Thyroid gland (tissue), 4 donors: ENCODE results near the gene ZNF423. TPM values are rescaled to one million over a fixed set of nuclear protein-coding genes. Genes with fewer than 3 reads are reported as not detected.

Source experiments
- DNase-seq, 2 donors: peaks; one replicate each; pipeline ENCODE4 v3.0.0-alpha.2; 2019
- H3K27ac ChIP-seq, 3 donors: fragments of 200-600 bp; sonication (generic); 1 replicate in 2 of 3; 2 replicates in 1 of 3; pipeline ENCODE4 v1.5.1; 2016 to 2019; ENCODE audit warnings: mild to moderate bottlenecking in 1 of 3, moderate library complexity in 1 of 3
- H3K27me3 ChIP-seq: fragments of 200-600 bp; sonication (generic); one replicate; pipeline ENCODE4 v1.5.1; 2019
- H3K36me3 ChIP-seq, 2 donors: fragments of 200-600 bp; sonication (generic); one replicate each; pipeline ENCODE4 v1.5.1; 2016 to 2019
- H3K4me1 ChIP-seq, 2 donors: fragments of 200-600 bp; sonication (generic); one replicate each; pipeline ENCODE4 v1.5.1; 2017 to 2019
- H3K4me3 ChIP-seq, 3 donors: fragments of 200-600 bp; sonication (generic); replicated peaks in 1 of 3; 1 replicate in 2 of 3; 2 replicates in 1 of 3; pipeline ENCODE4 v1.5.1; 2016; ENCODE audit warnings: mild to moderate bottlenecking in 1 of 3
- H3K9me3 ChIP-seq: fragments of 200-600 bp; sonication (generic); one replicate; pipeline ENCODE4 v1.5.1; 2017
- POLR2A ChIP-seq, 2 donors: fragments of 450-650 bp; IDR thresholded peaks; one replicate each; pipeline ENCODE4 v1.6.1; 2017; ENCODE audit warnings: antibody characterized with exemption in 2 of 2, mild to moderate bottlenecking in 2 of 2, moderate library complexity in 1 of 2
- WGBS, 2 donors: methylation state at CpG; one replicate each; pipeline ENCODE4 v1.1.5; 2017; 5-methylcytosine and 5-hydroxymethylcytosine counted together
- intact Hi-C: fragments of 100-400 bp; cut with DNase I; formaldehyde crosslinking; loops from one replicate; pipeline ENCODE4 v1.15.1; 2023
- total RNA-seq, 4 donors: library from RNA; depleted of rRNA; stranded (reverse); fragments of >200 nt; gene quantifications; one replicate each; pipeline ENCODE4 v1.2.3, GENCODE V29; 2016
- TF ChIP-seq, protein P1 (sequence below), 6 experiments: fragments of 200-600 bp in 3 of 6; fragments of 450-650 bp in 3 of 6; sonication (generic) in 3 of 6; IDR thresholded peaks; one replicate each; pipeline ENCODE4 v1.5.1; 2016 to 2019; ENCODE audit warnings: antibody characterized with exemption in 6 of 6, mild to moderate bottlenecking in 2 of 6, inconsistent platforms in 1 of 6, moderate library complexity in 1 of 6

ZNF423 gene
- total RNA-seq, 4 donors from 2014 or later, result 7.4 to 10.0 (median 8.5) TPM

DNA sequence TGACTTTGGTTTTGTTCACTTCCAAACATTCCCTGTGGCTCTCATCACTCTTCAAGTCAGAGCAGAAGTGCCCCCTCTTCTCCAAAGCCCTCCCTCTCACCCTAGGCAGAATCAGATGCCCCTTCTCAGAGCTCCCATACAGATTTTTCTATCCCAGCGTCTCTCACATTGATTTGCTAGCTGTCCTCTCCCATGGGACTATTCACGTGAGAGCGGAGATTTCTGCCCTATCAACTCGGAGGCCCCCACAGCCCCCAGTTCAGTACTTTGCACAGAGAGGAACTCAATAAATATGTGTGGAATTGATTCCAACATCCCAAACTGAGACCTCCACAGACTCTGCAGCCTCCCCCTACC is 299.7 kb downstream of the ZNF423 start:
- Histone ChIP-seq H3K36me3 (no peaks in the 10 kb centered on the region), H3K27me3 (no peaks in the 10 kb centered on the region), H3K4me3 (no peak overlapping the region), H3K4me1 (no peaks in the 10 kb centered on the region), H3K27ac (no peak overlapping the region), H3K9me3 (no peaks in the 10 kb centered on the region)
- DNase-seq, result no peak
- TF ChIP-seq POLR2A (IDR thresholded peaks at IDR 0.05), result no peak
- TF ChIP-seq, protein P1, sequence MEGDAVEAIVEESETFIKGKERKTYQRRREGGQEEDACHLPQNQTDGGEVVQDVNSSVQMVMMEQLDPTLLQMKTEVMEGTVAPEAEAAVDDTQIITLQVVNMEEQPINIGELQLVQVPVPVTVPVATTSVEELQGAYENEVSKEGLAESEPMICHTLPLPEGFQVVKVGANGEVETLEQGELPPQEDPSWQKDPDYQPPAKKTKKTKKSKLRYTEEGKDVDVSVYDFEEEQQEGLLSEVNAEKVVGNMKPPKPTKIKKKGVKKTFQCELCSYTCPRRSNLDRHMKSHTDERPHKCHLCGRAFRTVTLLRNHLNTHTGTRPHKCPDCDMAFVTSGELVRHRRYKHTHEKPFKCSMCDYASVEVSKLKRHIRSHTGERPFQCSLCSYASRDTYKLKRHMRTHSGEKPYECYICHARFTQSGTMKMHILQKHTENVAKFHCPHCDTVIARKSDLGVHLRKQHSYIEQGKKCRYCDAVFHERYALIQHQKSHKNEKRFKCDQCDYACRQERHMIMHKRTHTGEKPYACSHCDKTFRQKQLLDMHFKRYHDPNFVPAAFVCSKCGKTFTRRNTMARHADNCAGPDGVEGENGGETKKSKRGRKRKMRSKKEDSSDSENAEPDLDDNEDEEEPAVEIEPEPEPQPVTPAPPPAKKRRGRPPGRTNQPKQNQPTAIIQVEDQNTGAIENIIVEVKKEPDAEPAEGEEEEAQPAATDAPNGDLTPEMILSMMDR (IDR thresholded peaks at IDR 0.05), result no peak
- intact Hi-C loops, result no loop called here
- WGBS, 2 donors, result 76 to 80% methylated on average over 4 of the region's 4 CpGs

DNA sequence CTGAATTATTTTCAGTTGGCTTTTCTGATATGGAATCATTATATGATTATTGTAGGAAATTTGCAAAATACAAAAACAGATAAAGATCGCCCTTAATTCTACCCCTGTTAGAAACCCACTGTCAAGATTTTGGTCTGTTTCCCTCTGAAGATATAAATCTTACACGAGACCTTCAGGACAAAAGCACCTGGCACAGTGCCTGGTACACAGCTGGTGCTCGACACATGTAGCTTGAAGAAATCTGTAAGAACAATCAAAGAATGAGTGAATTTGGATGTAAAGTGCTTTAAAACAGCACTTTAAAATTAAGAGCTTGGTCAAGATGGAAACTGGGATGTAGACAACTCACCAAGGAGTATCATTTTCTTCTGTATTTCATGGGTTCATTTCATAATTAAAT is 301.2 kb downstream of the ZNF423 start:
- no peak for DNase-seq
- WGBS, 2 donors, result 84 to 94% methylated on average over 3 of the region's 3 CpGs
- no peak overlapping the region for H3K4me3 ChIP-seq
- TF ChIP-seq, protein P1 (IDR thresholded peaks at IDR 0.05), result no peak
- TF ChIP-seq POLR2A (IDR thresholded peaks at IDR 0.05), result no peak
- no peaks in the 10 kb centered on the region for H3K4me1 ChIP-seq
- H3K36me3 ChIP-seq, result no peaks in the 10 kb centered on the region
- H3K27me3 ChIP-seq, result no peaks in the 10 kb centered on the region
- no peak overlapping the region for H3K27ac ChIP-seq
- intact Hi-C loops, result no loop called here
- no peaks in the 10 kb centered on the region for H3K9me3 ChIP-seq

DNA sequence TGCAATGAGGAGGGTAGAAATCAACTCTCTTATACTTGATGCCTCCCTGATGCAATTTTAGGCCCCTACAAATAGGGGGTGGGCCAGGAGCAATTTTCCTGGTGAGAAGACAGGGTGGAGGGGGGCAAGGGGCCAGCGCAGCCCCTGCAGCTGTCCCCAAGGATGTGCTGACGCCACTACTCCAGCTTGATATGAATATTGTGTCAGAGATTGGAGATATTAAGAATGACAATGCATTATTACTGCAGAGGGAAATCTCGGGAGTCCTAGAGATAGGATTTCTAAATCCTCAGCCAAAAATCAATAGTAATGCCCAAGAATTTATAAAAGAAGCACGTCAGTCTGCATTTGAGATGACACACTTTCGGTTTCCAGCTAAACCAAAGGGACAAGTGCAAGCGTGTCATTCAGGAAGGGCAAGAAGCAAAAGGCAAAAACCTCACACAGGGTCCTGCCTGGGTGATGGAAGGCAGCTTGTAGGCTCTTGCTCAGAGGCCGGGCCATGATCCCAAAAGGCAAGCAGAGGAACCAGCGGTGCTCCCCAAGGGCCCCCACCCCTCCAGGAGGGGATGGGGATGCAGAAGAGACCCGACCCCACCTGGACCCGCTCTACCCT is 303.5 kb downstream of the ZNF423 start:
- intact Hi-C loops, result no loop called here

DNA sequence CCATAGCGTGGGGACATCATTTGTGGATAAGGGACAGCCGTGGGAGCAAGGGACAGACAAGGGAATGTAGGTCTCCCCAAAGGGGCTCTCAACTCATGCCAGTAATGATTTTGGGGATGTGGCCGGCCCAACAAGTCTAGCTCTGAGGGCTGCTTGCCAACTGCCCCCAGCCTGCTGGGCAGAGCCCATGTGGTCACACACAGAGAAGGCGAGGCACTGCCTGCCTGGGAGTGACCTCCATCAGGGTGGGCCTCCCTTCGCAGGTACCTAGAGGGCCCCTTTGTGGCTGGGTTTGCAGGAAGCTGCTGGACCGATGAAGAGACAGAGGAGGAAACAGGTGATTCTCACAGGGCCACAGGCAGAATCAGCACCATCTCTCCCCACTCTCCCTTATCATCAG is 305.2 kb downstream of the ZNF423 start:
- Histone ChIP-seq H3K36me3 (no peaks in the 10 kb centered on the region), H3K27me3 (no peaks in the 10 kb centered on the region), H3K4me3 (no peak overlapping the region), H3K4me1 (no peaks in the 10 kb centered on the region), H3K9me3 (no peaks in the 10 kb centered on the region), H3K27ac (no peak overlapping the region)
- WGBS, 2 donors, result 89 to 92% methylated on average over 4 to 6 of the region's 6 CpGs
- DNase-seq, result no peak
- intact Hi-C loops, result no loop called here
- TF ChIP-seq, protein P1 (IDR thresholded peaks at IDR 0.05), result no peak
- no peak for TF ChIP-seq POLR2A (IDR thresholded peaks at IDR 0.05)

More for the DNA sequence above, 303.5 kb downstream of the ZNF423 start:
- no peak for DNase-seq
- WGBS, 2 donors, result 76 to 86% methylated on average over 10 of the region's 10 CpGs
- Histone ChIP-seq H3K27me3 (no peaks in the 10 kb centered on the region), H3K4me1 (no peaks in the 10 kb centered on the region), H3K9me3 (no peaks in the 10 kb centered on the region), H3K36me3 (no peaks in the 10 kb centered on the region), H3K27ac (no peak overlapping the region), H3K4me3 (no peak overlapping the region)
- no peak for TF ChIP-seq POLR2A (IDR thresholded peaks at IDR 0.05)
- TF ChIP-seq, protein P1 (IDR thresholded peaks at IDR 0.05), result no peak

DNA sequence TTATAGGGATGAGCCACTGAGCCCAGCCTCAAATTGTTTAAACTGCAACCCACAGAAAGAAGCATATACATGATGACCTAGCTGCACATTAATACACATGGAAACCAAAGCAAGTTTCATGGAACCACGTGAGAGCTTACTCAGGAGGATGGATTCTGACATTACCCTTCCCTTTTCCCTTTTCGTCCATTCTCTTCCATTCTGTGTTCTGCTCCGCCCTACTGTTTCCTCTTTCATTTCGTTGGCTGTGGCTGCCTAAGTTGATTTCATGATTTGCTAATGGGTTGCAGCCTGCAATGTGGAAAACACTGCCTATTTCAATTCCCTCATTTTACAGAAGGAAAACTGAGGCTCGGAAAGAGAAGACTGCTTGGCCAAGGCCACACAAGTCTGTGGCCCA is 305.8 kb downstream of the ZNF423 start:
- Histone ChIP-seq H3K4me1 (no peaks in the 10 kb centered on the region), H3K4me3 (no peak overlapping the region), H3K27ac (no peak overlapping the region), H3K36me3 (no peaks in the 10 kb centered on the region), H3K27me3 (no peaks in the 10 kb centered on the region), H3K9me3 (no peaks in the 10 kb centered on the region)
- intact Hi-C loops, result no loop called here
- TF ChIP-seq, protein P1 (IDR thresholded peaks at IDR 0.05), result no peak
- no peak for TF ChIP-seq POLR2A (IDR thresholded peaks at IDR 0.05)
- WGBS, 2 donors, result 85 to 88% methylated on average over 5 of the region's 5 CpGs
- no peak for DNase-seq
